Endothelial cell of umbilical vein (primary cell): ENCODE results near the gene SOX12. TPM values are rescaled to one million over a fixed set of nuclear protein-coding genes. Genes with fewer than 3 reads are reported as not detected.

ENCODE experiments used
- BruUV-seq: library from RNA; stranded (reverse); fragments of 400-500 nt; replicated peaks from 2 replicates; lab custom pipeline; 2021; lab: Mats Ljungman, UMichigan
- CTCF ChIA-PET: fragments of 300-600, 350-600 bp; sonication (Branson Sonifier 250); formaldehyde crosslinking; loops from one replicate; lab custom pipeline; 2021; ENCODE audit warnings: antibody characterized with exemption, inconsistent platforms; lab: Charles Lee
- POLR2A ChIA-PET: fragments of 300-600, 350-600 bp; sonication (Branson Sonifier 250); formaldehyde crosslinking; loops from one replicate; lab custom pipeline; 2021; ENCODE audit warnings: antibody characterized with exemption, inconsistent platforms; lab: Charles Lee
- DNase-seq: peaks from one replicate; pipeline ENCODE4 v3.0.0-alpha.2; 2011; ENCODE audit warnings: low read depth, low spot score
- FAIRE-seq: peaks from 2 replicates; lab custom pipeline; 2011; peaks lifted over from hg19 to GRCh38; lab: Jason Lieb, UNC
- H2AFZ ChIP-seq: 2 replicates; pipeline ENCODE4 v1.6.0; 2012; ENCODE audit warnings: low read depth, low read length, control low read depth, inconsistent platforms
- H3K27ac ChIP-seq: 2 replicates; pipeline ENCODE4 v1.5.1; 2011; ENCODE audit warnings: low read depth, mild to moderate bottlenecking, control low read depth, low read length, moderate library complexity; ENCODE audit not compliant: insufficient read depth
- H3K27me3 ChIP-seq, 2 experiments: 2 replicates each; pipeline versions ENCODE4 v1.6.0 to v1.6.1; 2011; ENCODE audit warnings: low read length in 2 of 2, mixed read lengths in 1 of 2; ENCODE audit not compliant: control insufficient read depth in 2 of 2, insufficient read depth in 2 of 2
- H3K36me3 ChIP-seq, 2 experiments: 2 replicates in 1 of 2; 3 replicates in 1 of 2; pipeline ENCODE4 v1.5.1; 2011; ENCODE audit warnings: low read length in 2 of 2, mild to moderate bottlenecking in 1 of 2, moderate library complexity in 1 of 2; ENCODE audit not compliant: control insufficient read depth in 2 of 2, insufficient read depth in 2 of 2; ENCODE audit errors: extremely low read depth in 1 of 2
- H3K4me1 ChIP-seq: 3 replicates; pipeline ENCODE4 v1.5.1; 2011; ENCODE audit warnings: mild to moderate bottlenecking, low read length; ENCODE audit not compliant: control insufficient read depth, insufficient read depth; ENCODE audit errors: extremely low read depth
- H3K4me2 ChIP-seq: 2 replicates; pipeline ENCODE4 v1.6.1; 2011; ENCODE audit warnings: low read length, control low read depth, mixed read lengths; ENCODE audit not compliant: insufficient read depth
- H3K4me3 ChIP-seq, 3 experiments: fragments of 200-600 bp in 1 of 3; sonication (generic), shearing (Covaris generic) in 1 of 3; replicated peaks in 1 of 3; 2 replicates each; pipeline ENCODE4 v1.5.1; 2011 to 2016; ENCODE audit warnings: control low read depth in 3 of 3, low read length in 3 of 3, mild to moderate bottlenecking in 2 of 3, inconsistent platforms in 1 of 3, low read depth in 1 of 3, moderate library complexity in 1 of 3; ENCODE audit not compliant: insufficient read depth in 1 of 3
- H3K79me2 ChIP-seq: 2 replicates; pipeline ENCODE4 v1.6.0; 2012; ENCODE audit warnings: low read length, inconsistent platforms; ENCODE audit not compliant: control insufficient read depth, insufficient read depth
- H3K9ac ChIP-seq: replicated peaks from 2 replicates; pipeline ENCODE3; 2011; ENCODE audit warnings: low read length, control low read depth; ENCODE audit not compliant: insufficient read depth; ENCODE audit errors: extremely low read depth
- H3K9me1 ChIP-seq: replicated peaks from 3 replicates; pipeline ENCODE4 v1.6.0; 2011; ENCODE audit warnings: mild to moderate bottlenecking, low read length; ENCODE audit not compliant: control insufficient read depth, insufficient read depth; ENCODE audit errors: extremely low read depth
- H3K9me3 ChIP-seq: replicated peaks from 2 replicates; pipeline ENCODE4 v1.5.1; 2012; ENCODE audit warnings: low read length, inconsistent platforms; ENCODE audit not compliant: control insufficient read depth, insufficient read depth
- H4K20me1 ChIP-seq: replicated peaks from 2 replicates; pipeline ENCODE3; 2011; ENCODE audit warnings: mild to moderate bottlenecking, low read length; ENCODE audit not compliant: control insufficient read depth, insufficient read depth; ENCODE audit errors: extremely low read depth
- CTCF ChIP-seq, 2 donors: IDR thresholded peaks; 1 replicate in 1 of 2; 2 replicates in 1 of 2; pipeline ENCODE4 v1.5.1; 2011; ENCODE audit warnings: low read length in 2 of 2, mild to moderate bottlenecking in 2 of 2, moderate library complexity in 2 of 2, control low read depth in 1 of 2, inconsistent platforms in 1 of 2, low read depth in 1 of 2; ENCODE audit not compliant: insufficient read depth in 1 of 2; ENCODE audit errors: extremely low read depth in 1 of 2
- JUN ChIP-seq: IDR thresholded peaks from 2 replicates; pipeline ENCODE4 v1.6.1; 2011; ENCODE audit warnings: borderline replicate concordance, low read depth; ENCODE audit not compliant: insufficient read length, insufficient read depth
- MAX ChIP-seq: IDR thresholded peaks from 2 replicates; pipeline ENCODE4 v1.6.1; 2011; ENCODE audit not compliant: insufficient read depth, insufficient read length
- MYC ChIP-seq: IDR thresholded peaks from one replicate; pipeline ENCODE4 v1.6.1; 2011; ENCODE audit warnings: mild to moderate bottlenecking, low read depth, low read length
- POLR2A ChIP-seq: IDR thresholded peaks from 2 replicates; pipeline ENCODE4 v1.6.1; 2012; ENCODE audit warnings: low read depth, mild to moderate bottlenecking, control low read depth, low read length
- dilution Hi-C: fragments of 300-500 bp; cut with MboI; formaldehyde crosslinking; loops from one replicate; pipeline ENCODE4 v1.15.0; 2019; ENCODE audit warnings: low sequenced_read_pairs; ENCODE audit not compliant: extremely low pct_ligation_motif_present
- intact Hi-C: fragments of 100-400 bp; cut with micrococcal nuclease; formaldehyde crosslinking; loops from one replicate; pipeline ENCODE4 v1.10.0; 2022
- polyA plus RNA-seq, 4 experiments: library from polyadenylated mRNA; depleted of rRNA in 3 of 4; stranded (reverse) in 3 of 4; unstranded in 1 of 4; fragments of >200 nt; gene quantifications; 2 replicates each; pipeline versions ENCODE4 v1.2.1 to v1.2.3, GENCODE V29; 2011 to 2012; ENCODE audit warnings: missing spikeins in 1 of 4
- total RNA-seq: library from RNA; stranded (reverse); gene quantifications from 2 replicates; pipeline ENCODE4 v1.2.3, GENCODE V29; 2021

Gene SOX12
- total and polyA plus RNA-seq, 2 donors (not counting 3 experiments of a cell fraction or from before 2014, with no cell fraction given), result 6.2 to 37.7 TPM

DNA sequence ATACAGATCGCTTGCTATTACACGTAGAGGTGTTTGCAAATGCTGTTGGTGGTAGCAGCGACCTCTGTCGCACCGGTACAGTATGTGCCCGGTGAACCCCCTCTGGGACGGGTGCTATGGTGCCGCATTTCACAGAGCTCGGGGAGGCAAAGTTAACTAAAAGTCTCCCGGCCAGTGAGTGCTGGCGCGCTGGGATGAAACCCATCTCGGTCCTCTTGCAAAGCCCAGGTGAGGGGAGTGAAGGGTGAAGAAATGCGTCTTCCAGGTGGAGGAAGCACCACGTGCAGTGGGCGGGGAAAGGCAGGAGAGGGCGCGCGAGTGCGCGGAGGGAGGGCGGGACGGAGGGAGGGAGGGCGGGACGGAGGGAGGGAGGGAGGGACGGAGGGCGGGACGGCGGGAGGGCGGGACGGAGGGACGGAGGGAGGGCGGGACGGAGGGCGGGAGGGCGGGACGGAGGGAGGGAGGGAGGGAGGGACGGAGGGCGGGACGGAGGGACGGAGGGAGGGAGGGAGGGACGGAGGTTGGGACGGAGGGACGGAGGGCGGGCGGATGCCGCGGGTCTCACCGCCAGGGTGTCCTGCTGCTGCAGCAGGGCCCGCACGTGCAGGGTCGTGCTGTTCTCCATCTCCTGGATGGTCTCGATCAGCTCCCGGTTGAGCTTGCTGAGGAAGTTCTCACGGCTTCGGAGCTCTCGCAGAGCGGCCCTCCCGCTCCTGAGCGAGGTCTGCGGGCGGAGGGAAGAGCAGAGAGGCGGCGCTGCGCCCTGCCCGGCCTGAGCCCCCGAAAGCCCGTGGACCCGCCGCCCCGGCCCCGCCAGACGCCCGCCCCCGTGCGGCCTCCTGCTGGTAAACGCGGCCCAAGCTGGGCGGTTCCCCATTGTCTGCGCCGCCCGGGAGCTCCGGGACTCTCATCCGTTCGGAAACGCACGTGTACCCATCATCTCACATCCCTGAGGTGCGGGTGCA, 46.5 kb upstream of the SOX12 start:
- POLR2A ChIA-PET, result no interaction called here
- Histone ChIP-seq H3K4me1 (no peaks in the 10 kb centered on the region), H3K79me2 (no peaks in the 10 kb centered on the region), H3K9ac (no peak overlapping the region), H3K4me3 (no peak overlapping the region), H3K27ac (no peak overlapping the region), H3K9me3 (no peaks in the 10 kb centered on the region), H3K27me3 (no peaks in the 10 kb centered on the region), H4K20me1 (no peaks in the 10 kb centered on the region), H3K36me3 (peaks cover 2 to 39% of the 10 kb centered on the region in 2 experiments), H3K9me1 (no peaks in the 10 kb centered on the region), H3K4me2 (no peak overlapping the region), H2AFZ (peak overlapping the region; percentile 38)
- intact Hi-C loops, result no loop called here
- dilution Hi-C loops, result no loop called here
- no TSS peak for BruUV-seq
- no peak for TF ChIP-seq POLR2A
- TF ChIP-seq CTCF (IDR thresholded peaks at IDR 0.05; ENCODE audit: extremely low read depth in 1 of 2, insufficient read depth in 1 of 2, low read depth in 1 of 2, low read length in 2 of 2), result peak in 1 of 2 donors; percentile 7
- FAIRE-seq, result no peak
- no peak for DNase-seq
- CTCF ChIA-PET, result interaction anchor here (1.0 to 3.3 kb wide), 4 partner anchors 12 to 51 kb away, joined by 4 to 22 read pairs (median 6); no protein-coding TSS in a partner anchor

DNA sequence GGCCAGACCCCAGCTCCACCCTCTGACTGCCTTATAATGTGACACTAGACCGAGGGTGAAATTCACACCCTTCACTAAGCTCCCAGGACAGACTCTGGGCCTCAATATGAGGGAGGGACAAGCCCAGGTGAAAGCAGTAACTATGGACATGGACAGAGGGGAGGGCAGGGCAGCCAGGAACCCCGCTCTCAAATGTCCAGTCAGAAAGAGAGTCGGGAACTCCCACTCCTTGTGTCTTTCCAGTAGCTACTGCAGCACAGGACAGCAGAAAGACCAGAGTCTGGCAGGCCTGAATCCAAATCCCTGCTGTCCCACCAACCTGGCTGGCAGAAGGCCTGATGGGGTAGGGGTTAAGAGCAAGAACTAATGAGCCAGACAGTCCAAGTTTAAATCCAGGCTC, 41.2 kb upstream of the SOX12 start:
- dilution Hi-C loops, result no loop called here

More for the DNA sequence above, 41.2 kb upstream of the SOX12 start:
- Histone ChIP-seq H3K4me2 (no peak overlapping the region), H3K27ac (no peak overlapping the region), H3K4me1 (peaks cover 2% of the 10 kb centered on the region), H4K20me1 (no peaks in the 10 kb centered on the region), H3K4me3 (no peak overlapping the region), H3K9ac (no peak overlapping the region), H3K9me3 (no peaks in the 10 kb centered on the region), H3K9me1 (no peaks in the 10 kb centered on the region), H3K36me3 (peaks cover 2 to 9% of the 10 kb centered on the region in 2 experiments), H3K79me2 (peaks cover 4% of the 10 kb centered on the region), H3K27me3 (no peaks in the 10 kb centered on the region), H2AFZ (no peak overlapping the region)
- intact Hi-C loops, result no loop called here
- FAIRE-seq, result no peak
- POLR2A ChIA-PET, result no interaction called here
- CTCF ChIA-PET, result interaction anchor here (1.5 kb wide), 1 partner anchor 46 kb away, joined by 6 read pairs; no protein-coding TSS in a partner anchor
- TF ChIP-seq CTCF (IDR thresholded peaks at IDR 0.05; ENCODE audit: extremely low read depth in 1 of 2, insufficient read depth in 1 of 2, low read depth in 1 of 2, low read length in 2 of 2) (no peak), MAX (no peak), MYC (no peak), JUN (no peak)
- no peak for DNase-seq
- BruUV-seq, result no TSS peak
